Esophagus (tissue), 2 donors: ENCODE results near the gene UBA7. TPM values are rescaled to one million over a fixed set of nuclear protein-coding genes. Genes with fewer than 3 reads are reported as not detected.

ENCODE experiments used
- H3K27ac ChIP-seq, 2 donors: one replicate each; pipeline ENCODE4 v1.5.1; 2013; ENCODE audit warnings: low read depth in 2 of 2, mild to moderate bottlenecking in 2 of 2, inconsistent platforms in 1 of 2, low read length in 1 of 2, moderate library complexity in 1 of 2
- H3K27me3 ChIP-seq, 2 donors: one replicate each; pipeline ENCODE4 v1.6.1; 2013; ENCODE audit warnings: low read length in 2 of 2, control low read depth in 1 of 2, mild to moderate bottlenecking in 1 of 2; ENCODE audit not compliant: insufficient read depth in 2 of 2, control insufficient read depth in 1 of 2
- H3K36me3 ChIP-seq, 2 donors: one replicate each; pipeline ENCODE4 v1.6.1; 2013; ENCODE audit warnings: low read length in 1 of 2; ENCODE audit not compliant: control insufficient read depth in 2 of 2, insufficient read depth in 2 of 2
- H3K4me1 ChIP-seq, 2 donors: one replicate each; pipeline ENCODE4 v1.6.1; 2013; ENCODE audit warnings: low read length in 1 of 2; ENCODE audit not compliant: control insufficient read depth in 2 of 2, insufficient read depth in 2 of 2
- H3K4me3 ChIP-seq, 2 donors: one replicate each; pipeline ENCODE4 v1.5.1; 2013; ENCODE audit warnings: low read length in 2 of 2, mild to moderate bottlenecking in 2 of 2, low read depth in 1 of 2, moderate library complexity in 1 of 2
- H3K9me3 ChIP-seq, 2 donors: one replicate each; pipeline ENCODE4 v1.6.1; 2013; ENCODE audit warnings: mild to moderate bottlenecking in 2 of 2, low read depth in 1 of 2, low read length in 1 of 2, moderate library complexity in 1 of 2; ENCODE audit not compliant: control insufficient read depth in 2 of 2, insufficient read depth in 1 of 2
- WGBS, 2 donors: extraction: QIAGEN DNeasy Blood & Tissue Kit; methylation state at CpG; one replicate each; pipeline ENCODE4 v1.1.7; 2013; 5-methylcytosine and 5-hydroxymethylcytosine counted together
- polyA plus RNA-seq, 2 donors: library from polyadenylated mRNA; stranded (reverse); fragments of 200-250 nt; gene quantifications; one replicate each; pipeline ENCODE4 v1.2.3, GENCODE V29; 2013
- donor health status: healthy with polysubstance abuse.
- donor health status: Bipolar disorder and iron deficiency.

UBA7 gene
- polyA plus RNA-seq, 2 donors, result 24.1 to 54.3 TPM

DNA sequence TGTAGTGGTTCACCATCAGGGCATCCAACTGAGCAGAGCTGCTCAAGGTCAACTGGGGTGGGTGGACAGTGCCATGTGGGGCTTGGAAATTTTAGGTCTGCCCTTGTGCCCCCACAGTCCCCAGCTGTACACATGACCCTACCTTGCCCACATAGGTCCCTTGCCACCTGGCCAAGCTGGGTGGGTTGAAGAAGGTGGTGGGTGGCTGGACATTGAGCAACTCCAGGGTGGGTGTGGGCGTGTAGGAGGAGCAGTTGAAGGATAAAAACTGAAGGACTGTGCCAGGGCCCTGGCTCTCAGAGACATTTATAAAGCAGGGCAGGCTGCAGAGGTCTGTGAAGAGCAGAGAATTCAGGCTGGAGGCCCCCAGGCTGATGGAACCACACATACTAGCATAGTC lies 14.6 kb downstream of the UBA7 start:
- H3K27me3 ChIP-seq, result no peaks in the 10 kb centered on the region
- peaks cover 0 to under 1% of the 10 kb centered on the region in 2 donors for H3K36me3 ChIP-seq
- H3K27ac ChIP-seq, result no peak overlapping the region
- no peak overlapping the region for H3K4me3 ChIP-seq
- 75 to 89% methylated on average over 1 of the region's 1 CpG for WGBS, 2 donors
- H3K4me1 ChIP-seq, result peaks cover 0 to 10% of the 10 kb centered on the region in 2 donors
- H3K9me3 ChIP-seq, result no peaks in the 10 kb centered on the region

DNA sequence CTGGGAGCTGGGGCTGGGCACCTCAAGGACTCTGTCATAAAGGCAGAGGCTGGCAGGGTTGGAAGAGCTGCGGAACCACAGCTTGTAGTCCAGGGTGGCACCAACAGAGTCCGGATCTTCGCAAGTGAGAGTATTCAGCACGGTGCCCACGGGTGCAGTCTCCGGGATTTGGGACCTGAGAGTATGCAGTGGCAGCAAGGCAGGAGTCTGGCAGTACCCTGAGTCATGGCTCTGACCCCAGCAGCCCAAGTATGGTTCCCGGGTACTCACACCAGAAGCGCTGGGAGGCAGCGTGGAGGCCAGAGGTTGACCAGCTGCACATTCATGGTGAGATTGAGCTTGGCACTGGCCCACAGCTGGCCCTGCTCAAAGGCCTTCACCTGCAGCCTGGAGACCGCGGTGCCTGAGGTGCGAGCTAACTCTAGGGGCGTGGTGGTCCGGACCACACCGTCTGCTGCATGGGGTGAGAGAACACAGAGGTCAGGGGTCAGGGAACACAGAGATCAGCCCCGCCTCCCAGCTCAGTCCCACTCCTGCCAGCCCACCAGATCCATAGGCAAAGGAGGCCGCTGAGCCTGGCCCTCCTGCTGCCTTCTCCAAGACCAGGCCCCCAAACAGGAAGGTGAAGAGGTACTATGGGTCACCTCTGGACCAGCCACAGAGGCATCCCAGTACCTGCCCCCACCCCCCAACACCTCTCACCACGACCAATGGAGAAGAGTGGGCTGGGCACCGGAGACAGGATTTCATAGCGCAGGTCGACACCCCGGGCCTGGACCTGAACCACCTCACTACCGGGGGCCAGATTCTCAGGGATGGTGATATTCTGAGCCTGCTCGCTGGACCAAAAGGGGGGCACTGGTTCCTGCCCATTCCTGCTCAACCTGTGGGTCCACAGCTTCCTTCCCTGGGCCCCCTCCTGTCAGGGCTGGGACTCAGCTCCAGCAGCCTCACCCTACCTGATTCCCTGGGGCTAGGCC lies 18.5 kb downstream of the UBA7 start:
- no peaks in the 10 kb centered on the region for H3K27me3 ChIP-seq
- no peaks in the 10 kb centered on the region for H3K36me3 ChIP-seq
- peaks cover 0 to 8% of the 10 kb centered on the region in 2 donors for H3K4me1 ChIP-seq
- H3K27ac ChIP-seq, result no peak overlapping the region
- WGBS, 2 donors, result 85% methylated on average over 23 to 24 of the region's 24 CpGs
- H3K4me3 ChIP-seq, result no peak overlapping the region
- no peaks in the 10 kb centered on the region for H3K9me3 ChIP-seq

GRCh38 chr3:49794431-49794830 lies 19.3 kb downstream of the UBA7 start:
- Histone ChIP-seq H3K9me3 (no peaks in the 10 kb centered on the region), H3K36me3 (no peaks in the 10 kb centered on the region), H3K27ac (no peak overlapping the region), H3K4me1 (peaks cover 0 to 6% of the 10 kb centered on the region in 2 donors), H3K27me3 (no peaks in the 10 kb centered on the region), H3K4me3 (no peak overlapping the region)
- WGBS, 2 donors, result 78 to 81% methylated on average over 4 of the region's 4 CpGs

GRCh38 chr3:49793486-49794085 lies 20.2 kb downstream of the UBA7 start:
- Histone ChIP-seq H3K9me3 (no peaks in the 10 kb centered on the region), H3K36me3 (no peaks in the 10 kb centered on the region), H3K4me3 (no peak overlapping the region), H3K27ac (no peak overlapping the region), H3K27me3 (no peaks in the 10 kb centered on the region), H3K4me1 (peaks cover 0 to 3% of the 10 kb centered on the region in 2 donors)
- WGBS, 2 donors, result 93 to 94% methylated on average over 13 of the region's 13 CpGs

DNA sequence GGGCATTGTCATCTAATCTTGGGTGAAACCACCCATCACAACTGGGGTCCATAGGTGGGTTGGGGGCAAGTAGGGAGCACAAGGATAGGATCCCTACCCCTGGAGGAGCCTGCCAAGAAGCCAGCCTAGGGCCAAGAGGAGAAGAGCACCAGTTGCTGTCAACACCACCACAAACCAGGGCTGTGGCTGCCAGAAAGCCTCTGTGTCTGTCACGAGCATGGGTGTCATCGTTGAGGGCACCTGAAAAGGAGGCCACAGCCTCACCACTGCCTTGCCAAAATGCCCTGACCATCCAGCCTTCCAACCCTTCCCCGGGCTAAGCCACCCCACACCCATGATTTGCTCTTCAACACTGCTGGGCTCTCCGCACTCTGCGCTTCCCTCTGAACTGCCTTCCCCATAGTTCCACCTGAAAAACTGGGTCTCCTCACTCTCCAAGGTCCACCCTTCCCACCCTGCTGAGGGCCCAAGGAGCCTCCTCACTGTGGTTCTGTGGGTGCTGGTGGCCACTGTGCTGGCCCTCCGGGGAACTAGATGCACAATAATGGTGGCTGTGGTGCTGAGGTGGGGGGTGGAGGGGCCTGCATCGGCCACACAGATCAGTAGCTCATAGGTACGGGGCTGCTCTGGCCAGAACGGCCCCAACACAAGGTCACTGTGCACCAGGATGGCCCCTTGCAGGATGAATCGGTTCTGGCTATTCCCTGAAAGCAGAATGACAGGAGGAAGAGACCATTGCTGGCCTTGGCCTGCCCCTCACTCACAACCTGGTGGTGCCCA lies 21.2 kb downstream of the UBA7 start:
- no peaks in the 10 kb centered on the region for H3K36me3 ChIP-seq
- H3K27me3 ChIP-seq, result no peaks in the 10 kb centered on the region
- peaks cover 0 to 3% of the 10 kb centered on the region in 2 donors for H3K4me1 ChIP-seq
- H3K9me3 ChIP-seq, result no peaks in the 10 kb centered on the region
- H3K27ac ChIP-seq, result no peak overlapping the region
- no peak overlapping the region for H3K4me3 ChIP-seq
- 91% methylated on average over 10 of the region's 10 CpGs for WGBS, 2 donors

- WGBS, 2 donors, result 89 to 93% methylated on average over 4 of the region's 4 CpGs
Measured at GRCh38 chr3:49791571-49791970, 22.2 kb downstream of the UBA7 start.

GRCh38 chr3:49790626-49791411 lies 22.9 kb downstream of the UBA7 start:
- Histone ChIP-seq H3K4me3 (no peak overlapping the region), H3K27ac (no peak overlapping the region), H3K27me3 (no peaks in the 10 kb centered on the region), H3K36me3 (no peaks in the 10 kb centered on the region), H3K4me1 (peaks cover 0 to 7% of the 10 kb centered on the region in 2 donors), H3K9me3 (no peaks in the 10 kb centered on the region)
- WGBS, 2 donors, result 65 to 66% methylated on average over 9 of the region's 9 CpGs

More at GRCh38 chr3:49791571-49791970, 22.2 kb downstream of the UBA7 start:
- Histone ChIP-seq H3K27ac (no peak overlapping the region), H3K27me3 (no peaks in the 10 kb centered on the region), H3K4me3 (no peak overlapping the region), H3K9me3 (no peaks in the 10 kb centered on the region), H3K36me3 (no peaks in the 10 kb centered on the region), H3K4me1 (peaks cover 0 to 7% of the 10 kb centered on the region in 2 donors)

- Histone ChIP-seq H3K4me3 (no peak overlapping the region), H3K4me1 (peaks cover 0 to 7% of the 10 kb centered on the region in 2 donors), H3K9me3 (no peaks in the 10 kb centered on the region), H3K36me3 (no peaks in the 10 kb centered on the region), H3K27ac (no peak overlapping the region), H3K27me3 (no peaks in the 10 kb centered on the region)
- 93 to 98% methylated on average over 2 of the region's 2 CpGs for WGBS, 2 donors
Measured at GRCh38 chr3:49788056-49788455, 25.7 kb downstream of the UBA7 start.

GRCh38 chr3:49787536-49787935 lies 26.2 kb downstream of the UBA7 start:
- no peak overlapping the region for H3K4me3 ChIP-seq
- H3K9me3 ChIP-seq, result no peaks in the 10 kb centered on the region
- peak overlapping the region; percentile 84 to 94 for H3K27ac ChIP-seq
- H3K27me3 ChIP-seq, result no peaks in the 10 kb centered on the region
- WGBS, 2 donors, result 82 to 85% methylated on average over 5 of the region's 5 CpGs
- peaks cover 0 to 7% of the 10 kb centered on the region in 2 donors for H3K4me1 ChIP-seq
- no peaks in the 10 kb centered on the region for H3K36me3 ChIP-seq
